A172 (cell line): ENCODE measurements around the gene DDX28. TPM values are rescaled to one million over a fixed set of nuclear protein-coding genes. Genes with fewer than 3 reads are reported as not detected.

Experiments
- total RNA-seq: library from RNA; depleted of rRNA; stranded (reverse); fragments of >200 nt; shearing (Covaris generic); gene quantifications from 2 replicates; pipeline ENCODE4 v1.2.3, GENCODE V29; 2014; rRNA removed

DDX28 gene
- total RNA-seq, 1 experiment from 2014 or later, result 10.2 TPM

Other genes with a start within 250 kb of the DDX28 start
- 3.7 and 8.8 TPM in 2 replicates for gene RANBP10, start 216.7 kb downstream of the DDX28 start, total RNA-seq
- 0.05 and 0.55 TPM in 2 replicates for gene TSNAXIP1, start 216.3 kb downstream of the DDX28 start, total RNA-seq
- gene THAP11, start 180.9 kb downstream of the DDX28 start, total RNA-seq, result 21.4 and 21.6 TPM in 2 replicates
- gene NUTF2, start 176.3 kb downstream of the DDX28 start, total RNA-seq, result 68.5 and 72.4 TPM in 2 replicates
- 25.5 and 27.9 TPM in 2 replicates for gene CENPT, start 175.5 kb downstream of the DDX28 start, total RNA-seq
- gene EDC4, start 150.2 kb downstream of the DDX28 start, total RNA-seq, result 31.8 and 50.7 TPM in 2 replicates
- not detected in 2 replicates for gene NRN1L, start 138.3 kb downstream of the DDX28 start, total RNA-seq
- 3.3 and 3.5 TPM in 2 replicates for gene PSKH1, start 130.0 kb downstream of the DDX28 start, total RNA-seq
- gene CTRL, start 91.4 kb downstream of the DDX28 start, total RNA-seq, result 0.33 and 0.96 TPM in 2 replicates
- gene PSMB10, start 86.4 kb downstream of the DDX28 start, total RNA-seq, result 27.9 and 28.8 TPM in 2 replicates
- 4.9 and 16.7 TPM in 2 replicates for gene LCAT, start 79.1 kb downstream of the DDX28 start, total RNA-seq
- 25.1 and 26.6 TPM in 2 replicates for gene SLC12A4, start 54.6 kb downstream of the DDX28 start, total RNA-seq
- gene DPEP3, start 42.7 kb downstream of the DDX28 start, total RNA-seq, result not detected in 2 replicates
- gene DPEP2, start 23.7 kb downstream of the DDX28 start, total RNA-seq, result not detected in 2 replicates
- not detected in 2 replicates for gene DPEP2NB, start 7.3 kb downstream of the DDX28 start, total RNA-seq
- 12.8 and 12.9 TPM in 2 replicates for gene DUS2, start 52 bp upstream of the DDX28 start, total RNA-seq
- 13.4 and 14.3 TPM in 2 replicates for gene NFATC3, start 62.1 kb upstream of the DDX28 start, total RNA-seq
- 0.45 TPM in 1 of 2 replicates, not detected in the other for gene ESRP2, start 212.9 kb upstream of the DDX28 start, total RNA-seq
- gene PLA2G15, start 222.1 kb upstream of the DDX28 start, total RNA-seq, result 27.7 and 35.1 TPM in 2 replicates
- gene SLC7A6, start 241.3 kb upstream of the DDX28 start, total RNA-seq, result 8.0 and 16.4 TPM in 2 replicates